Brain microvascular endothelial cell (primary cell): ENCODE data around the gene SLC41A3.

Experiments used
- DNase-seq: peaks from one replicate; pipeline ENCODE4 v3.0.0-alpha.2; 2020
- H3K27ac ChIP-seq: fragments of 250-450 bp; sonication (Bioruptor Pico); 2 replicates; pipeline ENCODE4 v1.5.1; 2020; ENCODE audit warnings: mild to moderate bottlenecking, moderate library complexity
- H3K27me3 ChIP-seq: fragments of 250-450 bp; sonication (Bioruptor Pico); replicated peaks from 2 replicates; pipeline ENCODE4 v1.5.1; 2020; ENCODE audit warnings: mild to moderate bottlenecking
- H3K36me3 ChIP-seq: fragments of 250-450 bp; sonication (Bioruptor Pico); replicated peaks from 2 replicates; pipeline ENCODE4 v1.5.1; 2020; ENCODE audit warnings: mild to moderate bottlenecking
- H3K4me3 ChIP-seq: 2 replicates; pipeline ENCODE4 v1.5.1; 2011; ENCODE audit warnings: low read depth, mild to moderate bottlenecking, control low read depth, low read length, moderate library complexity
- CTCF ChIP-seq: IDR thresholded peaks from 2 replicates; pipeline ENCODE4 v1.5.1; 2011; ENCODE audit warnings: low read depth, mild to moderate bottlenecking, moderate library complexity, low read length, control low read depth, inconsistent platforms; ENCODE audit errors: missing control alignments
- in situ Hi-C: cut with HindIII; loops from 2 replicates; pipeline ENCODE4 v1.10.0; 2017; ENCODE audit warnings: low sequenced_read_pairs, low pct_ligation_motif_present

The SLC41A3 gene

GRCh38 chr3:126053949-126054569, 29.9 kb downstream of the SLC41A3 start:
- no peak for TF ChIP-seq CTCF
- Histone ChIP-seq H3K4me3 (no peak overlapping the region), H3K36me3 (no peaks in the 10 kb centered on the region), H3K27ac (no peak overlapping the region), H3K27me3 (no peaks in the 10 kb centered on the region)
- in situ Hi-C loops, result no loop called here
- no peak for DNase-seq

- DNase-seq, result no peak
- no peak overlapping the region for H3K27ac ChIP-seq
- in situ Hi-C loops, result no loop called here
- TF ChIP-seq CTCF, result no peak
- no peak overlapping the region for H3K4me3 ChIP-seq
- no peaks in the 10 kb centered on the region for H3K36me3 ChIP-seq
- H3K27me3 ChIP-seq, result no peaks in the 10 kb centered on the region
Measured at GRCh38 chr3:126053513-126053912, 30.4 kb downstream of the SLC41A3 start.

GRCh38 chr3:126052196-126053058, 31.5 kb downstream of the SLC41A3 start:
- H3K4me3 ChIP-seq, result no peak overlapping the region

GRCh38 chr3:126051741-126052140, 32.2 kb downstream of the SLC41A3 start:
- H3K27me3 ChIP-seq, result no peaks in the 10 kb centered on the region
- TF ChIP-seq CTCF, result no peak
- DNase-seq, result no peak
- H3K36me3 ChIP-seq, result no peaks in the 10 kb centered on the region
- H3K27ac ChIP-seq, result no peak overlapping the region
- no peak overlapping the region for H3K4me3 ChIP-seq
- in situ Hi-C loops, result no loop called here

More at GRCh38 chr3:126052196-126053058, 31.5 kb downstream of the SLC41A3 start:
- TF ChIP-seq CTCF, result no peak
- no peak for DNase-seq
- Histone ChIP-seq H3K36me3 (no peaks in the 10 kb centered on the region), H3K27me3 (no peaks in the 10 kb centered on the region), H3K27ac (no peak overlapping the region)
- in situ Hi-C loops, result no loop called here

- Histone ChIP-seq H3K36me3 (no peaks in the 10 kb centered on the region), H3K4me3 (no peak overlapping the region)
- in situ Hi-C loops, result no loop called here
Measured at GRCh38 chr3:126051234-126051633, 32.7 kb downstream of the SLC41A3 start.

More at GRCh38 chr3:126051234-126051633, 32.7 kb downstream of the SLC41A3 start:
- no peak overlapping the region for H3K27ac ChIP-seq
- no peak for TF ChIP-seq CTCF
- H3K27me3 ChIP-seq, result no peaks in the 10 kb centered on the region
- DNase-seq, result no peak
